Endometrium (tissue), 2 donors: Measurements from ENCODE around the gene NCOA4.
"Not testable (repeated sequence)": the region's sequence is repeated elsewhere in the genome, so short reads cannot be mapped to it uniquely, and the experiment has no call there.

Experiments used
- FAIRE-seq: peaks from 2 replicates; lab custom pipeline; 2012; peaks lifted over from hg19 to GRCh38; lab: Jason Lieb, UNC
- donor health status: control.
- donor health status: control.

NCOA4 gene

GRCh38 chr10:46030091-46030937 is at the start of gene NCOA4:
Gene NCOA4, minus strand, starts transcription at chr10:46030623. Its CDS starts 13,943 bp downstream, at chr10:46016680.
- no peak for FAIRE-seq

- FAIRE-seq: no peak
Measured at GRCh38 chr10:46079831-46080585, 49.6 kb upstream of the NCOA4 start.

- no peak for FAIRE-seq
Measured at GRCh38 chr10:46077731-46078413, 47.4 kb upstream of the NCOA4 start.

- no peak for FAIRE-seq
Measured at GRCh38 chr10:46077141-46077554, 46.7 kb upstream of the NCOA4 start.

GRCh38 chr10:46075869-46076268 is 45.4 kb upstream of the NCOA4 start:
- FAIRE-seq: no peak

- FAIRE-seq: no peak
Measured at GRCh38 chr10:46074196-46074946, 43.9 kb upstream of the NCOA4 start.

- no peak for FAIRE-seq
Measured at GRCh38 chr10:46073564-46073963, 43.1 kb upstream of the NCOA4 start.

- no peak for FAIRE-seq
Measured at GRCh38 chr10:46070749-46071148, 40.3 kb upstream of the NCOA4 start.

- no peak for FAIRE-seq
Measured at GRCh38 chr10:46069771-46070463, 39.5 kb upstream of the NCOA4 start.

GRCh38 chr10:46068905-46069304 is 38.5 kb upstream of the NCOA4 start:
- no peak for FAIRE-seq

GRCh38 chr10:46068117-46068516 is 37.7 kb upstream of the NCOA4 start:
- FAIRE-seq: no peak

- no peak for FAIRE-seq
Measured at GRCh38 chr10:46064269-46064817, 33.9 kb upstream of the NCOA4 start.

GRCh38 chr10:46062723-46063428 is 32.5 kb upstream of the NCOA4 start:
- no peak for FAIRE-seq

- FAIRE-seq: no peak
Measured at GRCh38 chr10:46060706-46061105, 30.3 kb upstream of the NCOA4 start.

- not testable (repeated sequence) for FAIRE-seq
Measured at GRCh38 chr10:46057927-46058326, 27.5 kb upstream of the NCOA4 start.

- FAIRE-seq: no peak
Measured at GRCh38 chr10:46057038-46057437, 26.6 kb upstream of the NCOA4 start.

GRCh38 chr10:46055771-46056170 is 25.3 kb upstream of the NCOA4 start:
- no peak for FAIRE-seq

GRCh38 chr10:46053534-46054434 is 23.4 kb upstream of the NCOA4 start:
- FAIRE-seq: no peak

- FAIRE-seq: no peak
Measured at GRCh38 chr10:46052791-46053375, 22.5 kb upstream of the NCOA4 start.
